ENCODE results near the gene E2F7.
A peak's percentile ranks its signal among the peaks of the same experiment; 100 is the strongest.
"Not testable (repeated sequence)": the region's sequence is repeated elsewhere in the genome, so short reads cannot be mapped to it uniquely, and the experiment has no call there.

E2F7 gene

GRCh38 chr12:77079631-77080030 lies 14.3 kb upstream of the E2F7 start:
- no peak overlapping the region for H3K27ac ChIP-seq
- TF ChIP-seq CTCF (conservative IDR thresholded peaks at IDR 0.05), result no peak

- H3K27ac ChIP-seq, result no peak overlapping the region
- TF ChIP-seq CTCF (conservative IDR thresholded peaks at IDR 0.05), result no peak
Measured at GRCh38 chr12:77078231-77078630, 12.9 kb upstream of the E2F7 start.

- H3K27ac ChIP-seq, result peak overlapping the region; percentile 49
- TF ChIP-seq CTCF (conservative IDR thresholded peaks at IDR 0.05), result no peak
Measured at GRCh38 chr12:77076886-77077285, 11.5 kb upstream of the E2F7 start.

DNA sequence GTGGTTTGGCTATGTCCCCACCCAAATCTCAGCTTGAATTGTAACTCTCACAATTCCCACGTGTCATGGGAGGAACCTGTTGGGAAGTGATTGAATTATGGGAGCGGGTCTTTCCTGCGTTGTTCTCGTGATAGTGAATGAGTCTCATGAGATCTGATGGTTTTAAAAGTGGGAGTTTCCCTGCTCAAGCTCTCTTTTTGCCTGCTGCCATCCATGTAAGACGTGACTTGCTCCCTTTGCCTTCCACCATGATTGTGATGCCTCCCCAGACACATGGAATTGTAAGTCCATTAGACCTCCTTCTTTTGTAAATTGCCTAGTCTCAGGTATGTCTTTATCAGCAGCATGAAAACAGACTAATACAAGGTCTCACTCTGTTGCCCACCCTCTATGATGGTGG lies 8.5 kb upstream of the E2F7 start:
- H3K27ac ChIP-seq, result not testable (repeated sequence)

DNA sequence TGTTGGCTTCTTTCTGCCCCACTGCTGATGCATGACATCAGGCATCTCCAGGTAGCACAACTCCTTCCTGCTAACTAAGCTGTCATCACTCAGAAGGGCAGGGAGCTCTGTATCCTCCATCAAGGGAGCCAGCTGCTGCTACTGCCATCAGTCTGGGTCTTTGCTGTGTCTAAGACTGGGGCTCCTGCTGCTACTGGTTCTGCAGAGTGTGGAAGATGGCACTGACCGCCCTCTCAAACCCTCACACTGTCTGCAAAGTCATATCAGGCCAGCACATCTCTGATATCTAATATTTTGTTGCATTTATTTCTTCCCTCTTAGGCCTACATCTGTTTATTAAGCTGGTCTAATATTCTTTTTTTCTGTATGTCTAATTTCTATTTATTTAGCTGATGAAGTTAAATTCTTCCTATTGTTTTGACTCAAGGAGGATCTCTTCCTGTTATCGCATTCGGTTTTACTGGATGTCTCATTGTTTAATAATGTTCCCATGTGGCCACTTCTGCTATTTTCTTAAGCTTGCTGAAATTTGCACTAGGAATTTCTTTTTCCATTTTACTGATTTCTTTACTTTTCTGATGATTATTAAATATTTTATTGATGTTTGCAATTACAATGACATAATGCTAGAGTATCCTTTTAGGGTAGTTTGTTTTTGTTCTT lies 7.6 kb upstream of the E2F7 start:
- no peak overlapping the region for H3K27ac ChIP-seq
- no peak for TF ChIP-seq CTCF (conservative IDR thresholded peaks at IDR 0.05)

- TF ChIP-seq CTCF (conservative IDR thresholded peaks at IDR 0.05), result no peak
- no peak overlapping the region for H3K27ac ChIP-seq
Measured at GRCh38 chr12:77070800-77071449, 5.6 kb upstream of the E2F7 start.

- no peak for TF ChIP-seq CTCF (conservative IDR thresholded peaks at IDR 0.05)
- no peak overlapping the region for H3K27ac ChIP-seq
Measured at GRCh38 chr12:77070382-77070781, 5.0 kb upstream of the E2F7 start.

- peak overlapping the region; percentile 75 for H3K27ac ChIP-seq
- no peak for TF ChIP-seq CTCF (conservative IDR thresholded peaks at IDR 0.05)
Measured at GRCh38 chr12:77064896-77065360, 441 bp downstream of the E2F7 start.
